Gastroesophageal sphincter (tissue), 4 donors: ENCODE measurements around the gene FGF14. TPM values are rescaled to one million over a fixed set of nuclear protein-coding genes. Genes with fewer than 3 reads are reported as not detected.

Experiments
- ATAC-seq: fragments of 150-250 bp; one replicate; pipeline ENCODE4 v1.9.1; 2016; ENCODE audit warnings: mild to moderate bottlenecking, moderate library complexity
- H3K27ac ChIP-seq, 4 donors: fragments of 200-600 bp; sonication (generic) in 3 of 4; 1 replicate in 3 of 4; 2 replicates in 1 of 4; pipeline ENCODE4 v1.5.1; 2016 to 2019
- H3K27me3 ChIP-seq: fragments of 200-600 bp; sonication (generic); one replicate; pipeline ENCODE4 v1.5.1; 2019
- H3K36me3 ChIP-seq, 2 donors: fragments of 200-600 bp; sonication (generic); one replicate each; pipeline ENCODE4 v1.5.1; 2019; ENCODE audit warnings: control low read depth in 1 of 2
- H3K4me1 ChIP-seq, 3 donors: fragments of 200-600 bp; sonication (generic); 1 replicate in 2 of 3; 2 replicates in 1 of 3; pipeline ENCODE4 v1.5.1; 2016 to 2019; ENCODE audit warnings: control low read depth in 2 of 3
- H3K4me3 ChIP-seq, 2 donors: fragments of 200-600 bp; sonication (generic); one replicate each; pipeline ENCODE4 v1.5.1; 2019; ENCODE audit warnings: mild to moderate bottlenecking in 1 of 2, moderate library complexity in 1 of 2
- H3K9me3 ChIP-seq, 3 donors: fragments of 200-600 bp; sonication (generic); one replicate each; pipeline ENCODE4 v1.5.1; 2017 to 2019; ENCODE audit warnings: control low read depth in 2 of 3
- CTCF ChIP-seq, 4 experiments: fragments of 200-600 bp in 2 of 4; fragments of 450-650 bp in 2 of 4; sonication (generic) in 1 of 4; IDR thresholded peaks; one replicate each; pipeline ENCODE4 v1.5.1; 2017 to 2019; ENCODE audit warnings: antibody characterized with exemption in 4 of 4, mild to moderate bottlenecking in 2 of 4, moderate library complexity in 2 of 4
- EP300 ChIP-seq: sonication (generic); formaldehyde crosslinking; IDR thresholded peaks from one replicate; pipeline ENCODE4 v1.6.1; 2017; ENCODE audit warnings: antibody characterized with exemption, mild to moderate bottlenecking
- POLR2A ChIP-seq, 2 donors: fragments of 450-650 bp; IDR thresholded peaks; one replicate each; pipeline ENCODE4 v1.6.1; 2017; ENCODE audit warnings: antibody characterized with exemption in 2 of 2, mild to moderate bottlenecking in 2 of 2, moderate library complexity in 1 of 2
- POLR2AphosphoS5 ChIP-seq: sonication (generic); formaldehyde crosslinking; IDR thresholded peaks from one replicate; pipeline ENCODE4 v1.6.1; 2017; ENCODE audit warnings: antibody characterized with exemption
- WGBS, 2 donors: methylation state at CpG; one replicate each; pipeline ENCODE4 v1.1.5; 2018; ENCODE audit warnings: low coverage in 1 of 2; 5-methylcytosine and 5-hydroxymethylcytosine counted together
- total RNA-seq, 4 donors: library from RNA; depleted of rRNA; stranded (reverse); fragments of >200 nt; gene quantifications; one replicate each; pipeline ENCODE4 v1.1.0, GENCODE V29; 2016

Gene FGF14
- total RNA-seq, 4 donors from 2014 or later, result 0.31 to 2.0 (median 0.95) TPM

DNA sequence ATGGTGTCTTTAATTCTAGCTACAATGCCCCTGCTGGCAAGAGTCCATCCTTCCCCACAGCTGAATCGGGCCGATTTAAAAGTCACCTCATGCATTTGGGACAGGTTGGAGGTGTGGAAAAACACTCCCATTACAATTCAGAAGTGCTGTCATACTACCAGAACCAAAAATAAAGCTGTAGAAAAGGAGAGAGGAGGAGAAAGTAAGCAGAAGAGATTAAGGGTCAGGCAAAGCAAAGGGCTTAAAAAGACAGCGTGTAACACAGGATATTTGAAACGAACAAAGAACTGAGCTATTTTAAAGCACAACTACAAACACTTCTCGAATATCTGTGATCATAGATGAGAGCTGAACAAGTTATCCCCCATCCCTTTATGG, 90.4 kb downstream of the FGF14 start:
- no peak for TF ChIP-seq POLR2AphosphoS5
- no peak for TF ChIP-seq EP300
- TF ChIP-seq CTCF (IDR thresholded peaks at IDR 0.05), result no peak
- TF ChIP-seq POLR2A (IDR thresholded peaks at IDR 0.05), result no peak
- ATAC-seq, result no peak
- no peaks in the 10 kb centered on the region for H3K36me3 ChIP-seq
- no peaks in the 10 kb centered on the region for H3K9me3 ChIP-seq
- no peak overlapping the region for H3K4me3 ChIP-seq
- H3K4me1 ChIP-seq, result peaks cover 0 to 15% (median 3%) of the 10 kb centered on the region in 3 donors
- 54 to 57% methylated on average over 3 to 4 of the region's 5 CpGs for WGBS, 2 donors
- H3K27ac ChIP-seq, result peak overlapping the region; percentile 13 to 47 (median 42)
- no peaks in the 10 kb centered on the region for H3K27me3 ChIP-seq

GRCh38 chr13:102310691-102311418, 91.0 kb downstream of the FGF14 start:
- 70 to 84% methylated on average over 2 to 3 of the region's 4 CpGs for WGBS, 2 donors
- TF ChIP-seq CTCF (IDR thresholded peaks at IDR 0.05) (no peak), POLR2AphosphoS5 (no peak), POLR2A (IDR thresholded peaks at IDR 0.05) (no peak), EP300 (no peak)
- peak overlapping the region in 3 of 4 donors; percentile 41 to 47 (median 42) for H3K27ac ChIP-seq
- H3K9me3 ChIP-seq, result no peaks in the 10 kb centered on the region
- no peaks in the 10 kb centered on the region for H3K36me3 ChIP-seq
- peak; percentile 72 for ATAC-seq
- no peak overlapping the region for H3K4me3 ChIP-seq
- no peaks in the 10 kb centered on the region for H3K27me3 ChIP-seq
- H3K4me1 ChIP-seq, result peaks cover 0 to 15% (median 3%) of the 10 kb centered on the region in 3 donors

DNA sequence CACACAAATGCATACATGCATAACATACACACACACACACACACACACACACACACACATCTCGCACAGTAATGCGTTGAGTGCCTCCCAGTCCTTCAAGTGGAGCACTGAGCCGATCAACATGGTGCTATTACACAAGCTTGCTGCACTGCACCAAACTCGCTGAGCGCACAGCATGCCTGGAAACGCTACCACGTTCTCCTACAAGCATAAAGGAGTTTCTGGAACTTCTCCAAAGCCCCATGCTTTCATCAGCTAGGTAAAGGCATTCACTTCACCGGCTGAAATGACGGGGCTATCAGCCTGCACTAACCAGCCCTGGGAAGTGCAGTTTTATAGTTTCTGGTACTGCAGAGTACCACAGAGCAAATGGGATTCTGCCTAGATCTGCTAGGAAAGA, 92.7 kb downstream of the FGF14 start:
- WGBS, 2 donors, result 51 to 63% methylated on average over 5 to 7 of the region's 9 CpGs
- no peak for ATAC-seq
- TF ChIP-seq POLR2A (IDR thresholded peaks at IDR 0.05) (no peak), EP300 (no peak), POLR2AphosphoS5 (no peak), CTCF (IDR thresholded peaks at IDR 0.05) (no peak)
- Histone ChIP-seq H3K9me3 (no peaks in the 10 kb centered on the region), H3K4me3 (no peak overlapping the region), H3K36me3 (no peaks in the 10 kb centered on the region), H3K27ac (no peak overlapping the region), H3K4me1 (peaks cover 0 to 15% (median 3%) of the 10 kb centered on the region in 3 donors), H3K27me3 (no peaks in the 10 kb centered on the region)

- WGBS, 2 donors, result 44 to 50% methylated on average over 1 of the region's 1 CpG
- no peaks in the 10 kb centered on the region for H3K27me3 ChIP-seq
- TF ChIP-seq POLR2A (IDR thresholded peaks at IDR 0.05), result no peak
- TF ChIP-seq EP300, result no peak
- no peak for TF ChIP-seq CTCF (IDR thresholded peaks at IDR 0.05)
- TF ChIP-seq POLR2AphosphoS5, result no peak
These were observed 99.3 kb downstream of the FGF14 start for GRCh38 chr13:102302534-102302933.

DNA sequence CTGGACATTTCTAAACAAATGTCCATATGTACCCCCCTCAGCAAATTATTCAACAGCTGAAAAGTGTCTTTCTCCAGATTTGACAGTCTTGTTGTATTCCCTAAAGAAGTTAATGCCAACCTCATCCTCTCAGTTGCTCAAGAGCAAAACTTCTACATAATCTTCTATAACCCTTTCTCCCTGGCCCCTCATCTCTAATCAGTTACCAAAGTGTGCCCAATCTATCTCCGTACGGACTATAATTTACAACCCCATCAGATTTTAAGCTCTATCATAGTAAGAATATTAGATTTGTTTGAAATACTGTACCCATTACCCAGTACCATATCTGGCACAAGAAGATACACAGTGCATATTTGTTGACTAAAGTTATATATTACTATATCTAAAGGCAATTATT, 101.5 kb downstream of the FGF14 start:
- H3K27ac ChIP-seq, result no peak overlapping the region
- TF ChIP-seq POLR2AphosphoS5, result no peak
- no peak for TF ChIP-seq EP300
- no peak for TF ChIP-seq CTCF (IDR thresholded peaks at IDR 0.05)
- TF ChIP-seq POLR2A (IDR thresholded peaks at IDR 0.05), result no peak
- H3K4me3 ChIP-seq, result no peak overlapping the region
- WGBS, 2 donors, result 96% methylated on average over 2 of the region's 2 CpGs
- no peaks in the 10 kb centered on the region for H3K9me3 ChIP-seq
- no peaks in the 10 kb centered on the region for H3K27me3 ChIP-seq
- ATAC-seq, result no peak
- no peaks in the 10 kb centered on the region for H3K36me3 ChIP-seq
- H3K4me1 ChIP-seq, result peaks cover 0 to 9% (median 2%) of the 10 kb centered on the region in 3 donors

More at GRCh38 chr13:102302534-102302933, 99.3 kb downstream of the FGF14 start:
- Histone ChIP-seq H3K27ac (no peak overlapping the region), H3K36me3 (no peaks in the 10 kb centered on the region), H3K4me3 (no peak overlapping the region), H3K4me1 (no peaks in the 10 kb centered on the region), H3K9me3 (no peaks in the 10 kb centered on the region)
- no peak for ATAC-seq
